Loucy (cell line): ENCODE data around the gene TENT4B.

Experiments
- EZH2phosphoT487 ChIP-seq: fragments of 200-600 bp; IDR thresholded peaks from 2 replicates; pipeline ENCODE4 v1.6.1; 2018; ENCODE audit warnings: antibody characterized with exemption, mild to moderate bottlenecking, moderate library complexity, borderline replicate concordance
- TF ChIP-seq, protein P1 (sequence below): fragments of 200-600 bp; sonication (generic); conservative IDR thresholded peaks from 2 replicates; pipeline ENCODE4 v1.5.1; 2014; ENCODE audit warnings: mild to moderate bottlenecking, antibody characterized with exemption, low read length

DNA sequence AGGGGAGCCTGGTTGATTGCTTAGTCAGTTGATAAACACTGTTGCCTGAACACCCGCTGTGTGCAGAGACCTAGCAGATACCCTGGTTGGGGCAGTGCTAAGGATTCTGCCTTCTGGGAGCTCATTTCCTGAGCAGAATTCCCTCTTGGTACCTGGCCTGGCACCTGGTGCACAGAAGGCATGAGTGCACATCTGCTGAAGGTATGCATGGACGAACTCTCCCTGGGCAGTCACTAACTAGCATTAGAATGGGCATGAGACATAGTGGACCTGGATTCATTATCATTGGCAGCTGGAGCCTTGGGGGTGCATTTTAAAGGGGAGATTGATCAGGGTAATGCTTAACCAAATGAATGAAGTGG, 126.4 kb downstream of the TENT4B start:
- TF ChIP-seq, protein P1, sequence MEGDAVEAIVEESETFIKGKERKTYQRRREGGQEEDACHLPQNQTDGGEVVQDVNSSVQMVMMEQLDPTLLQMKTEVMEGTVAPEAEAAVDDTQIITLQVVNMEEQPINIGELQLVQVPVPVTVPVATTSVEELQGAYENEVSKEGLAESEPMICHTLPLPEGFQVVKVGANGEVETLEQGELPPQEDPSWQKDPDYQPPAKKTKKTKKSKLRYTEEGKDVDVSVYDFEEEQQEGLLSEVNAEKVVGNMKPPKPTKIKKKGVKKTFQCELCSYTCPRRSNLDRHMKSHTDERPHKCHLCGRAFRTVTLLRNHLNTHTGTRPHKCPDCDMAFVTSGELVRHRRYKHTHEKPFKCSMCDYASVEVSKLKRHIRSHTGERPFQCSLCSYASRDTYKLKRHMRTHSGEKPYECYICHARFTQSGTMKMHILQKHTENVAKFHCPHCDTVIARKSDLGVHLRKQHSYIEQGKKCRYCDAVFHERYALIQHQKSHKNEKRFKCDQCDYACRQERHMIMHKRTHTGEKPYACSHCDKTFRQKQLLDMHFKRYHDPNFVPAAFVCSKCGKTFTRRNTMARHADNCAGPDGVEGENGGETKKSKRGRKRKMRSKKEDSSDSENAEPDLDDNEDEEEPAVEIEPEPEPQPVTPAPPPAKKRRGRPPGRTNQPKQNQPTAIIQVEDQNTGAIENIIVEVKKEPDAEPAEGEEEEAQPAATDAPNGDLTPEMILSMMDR, result no peak
- TF ChIP-seq EZH2phosphoT487, result no peak
